Mucosa of gallbladder (tissue), 1 donor: ENCODE measurements around the gene RSRC1. TPM values are rescaled to one million over a fixed set of nuclear protein-coding genes. Genes with fewer than 3 reads are reported as not detected.
"Not testable (repeated sequence)": the region's sequence is repeated elsewhere in the genome, so short reads cannot be mapped to it uniquely, and the experiment has no call there.

ENCODE experiments used
- DNase-seq: peaks from one replicate; pipeline ENCODE4 v3.0.0-alpha.2; 2020; ENCODE audit warnings: low spot score
- total RNA-seq: library from RNA; stranded (reverse); gene quantifications from one replicate; pipeline ENCODE4 v1.2.1, GENCODE V29; 2021
- donor health status: DM: no; HTN: no; CAD: no.

The RSRC1 gene
- total RNA-seq, 1 donor from 2014 or later: 30.4 TPM

DNA sequence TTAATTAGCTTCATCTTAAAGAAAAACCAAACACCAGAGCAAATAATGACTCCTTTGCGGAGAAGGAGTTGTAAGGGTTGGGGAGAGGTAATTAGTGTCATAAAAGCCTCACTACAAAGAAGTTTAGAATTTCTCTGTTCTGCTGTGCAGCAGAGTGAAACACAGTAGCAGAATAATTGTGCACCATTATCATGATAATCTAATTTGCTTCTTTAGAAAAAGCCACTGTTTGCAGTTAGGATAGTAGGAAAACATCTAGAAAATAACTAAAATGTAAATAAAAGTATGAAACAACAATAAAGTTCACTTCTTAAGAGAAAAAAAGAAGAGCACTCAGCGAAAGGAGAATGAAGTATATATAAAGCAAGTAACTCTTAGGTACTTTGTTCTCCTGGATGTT is 9.2 kb upstream of the RSRC1 start:
- DNase-seq: no peak

DNA sequence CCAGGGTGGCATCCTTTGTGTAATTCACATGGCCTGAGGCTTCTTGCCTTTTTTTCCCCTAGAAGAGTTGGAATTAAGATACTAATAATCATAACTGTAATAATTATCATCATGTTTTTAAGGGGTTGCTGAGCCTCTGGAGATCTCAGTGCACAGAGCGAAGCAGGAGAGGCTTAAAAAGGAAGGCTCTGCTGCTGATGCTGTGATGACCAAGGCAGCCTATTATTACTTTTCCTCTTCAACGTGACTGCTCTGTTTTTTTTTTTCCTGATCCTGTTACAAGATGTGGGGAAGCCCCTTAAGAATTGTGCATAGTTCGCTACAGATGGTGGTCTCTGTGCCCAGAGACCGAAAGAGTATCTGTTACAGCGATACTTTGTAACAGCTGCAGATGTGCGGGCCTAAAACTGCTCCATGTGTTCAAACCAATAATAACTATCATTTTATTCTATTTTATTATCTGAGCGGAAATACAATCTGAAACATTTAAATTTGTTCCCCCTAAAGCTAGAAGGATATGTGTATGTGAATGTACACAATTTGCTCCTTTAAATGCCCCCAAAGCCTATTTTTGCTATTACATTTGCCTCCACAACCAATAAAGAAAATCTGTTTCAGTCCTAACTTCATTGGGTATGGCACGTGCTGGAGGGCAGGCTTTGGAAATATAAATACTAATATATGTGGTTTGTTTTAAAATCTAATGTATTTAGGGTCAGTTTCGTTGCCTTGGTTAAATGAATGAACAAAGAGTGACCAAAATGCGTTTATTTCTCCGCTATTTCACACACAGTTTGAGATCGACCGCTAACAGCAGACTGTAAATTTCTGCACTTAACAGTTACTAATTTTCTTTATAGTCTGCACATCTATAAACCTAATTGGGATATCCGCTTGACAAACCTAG is 8.3 kb upstream of the RSRC1 start:
- DNase-seq: no peak

DNA sequence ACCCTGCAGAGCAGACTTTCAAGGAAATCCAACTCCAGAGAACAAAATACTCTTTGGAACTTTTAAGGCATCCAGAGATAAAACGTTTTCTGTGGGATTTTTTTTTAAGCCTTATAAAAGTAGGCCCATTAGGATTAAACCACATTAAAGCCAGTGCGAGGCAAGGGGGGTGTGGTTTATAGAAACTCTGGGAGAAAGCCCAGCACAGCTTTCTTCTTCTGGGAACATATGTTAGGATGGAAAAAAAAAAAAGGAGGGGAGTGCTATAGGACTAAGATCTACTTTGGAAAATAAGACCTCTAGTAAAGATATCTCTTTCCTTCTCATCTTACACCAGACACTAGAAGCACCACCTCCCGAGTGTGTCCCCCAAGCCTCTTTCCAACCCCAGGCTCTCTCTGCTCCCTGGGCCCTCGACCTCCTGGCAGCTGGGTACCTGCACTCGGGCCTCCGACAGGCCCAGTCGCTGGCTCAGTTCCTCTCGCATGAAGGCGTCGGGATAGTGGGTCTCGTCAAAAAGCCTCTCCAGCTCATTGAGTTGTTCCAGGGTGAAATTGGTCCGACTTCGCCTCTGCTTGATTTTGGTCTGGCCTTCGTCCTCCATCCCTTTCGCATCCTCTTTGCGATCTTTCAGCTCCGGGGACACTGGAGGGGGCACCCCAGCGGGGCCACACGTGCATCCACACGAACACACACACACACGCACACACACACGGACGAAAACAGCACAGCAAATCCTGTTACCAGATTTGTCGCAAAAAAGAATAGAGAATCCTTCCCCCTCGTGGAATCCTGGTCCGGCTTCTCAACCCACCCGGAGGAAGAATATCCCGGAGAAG is 7.4 kb upstream of the RSRC1 start:
- no peak for DNase-seq

DNA sequence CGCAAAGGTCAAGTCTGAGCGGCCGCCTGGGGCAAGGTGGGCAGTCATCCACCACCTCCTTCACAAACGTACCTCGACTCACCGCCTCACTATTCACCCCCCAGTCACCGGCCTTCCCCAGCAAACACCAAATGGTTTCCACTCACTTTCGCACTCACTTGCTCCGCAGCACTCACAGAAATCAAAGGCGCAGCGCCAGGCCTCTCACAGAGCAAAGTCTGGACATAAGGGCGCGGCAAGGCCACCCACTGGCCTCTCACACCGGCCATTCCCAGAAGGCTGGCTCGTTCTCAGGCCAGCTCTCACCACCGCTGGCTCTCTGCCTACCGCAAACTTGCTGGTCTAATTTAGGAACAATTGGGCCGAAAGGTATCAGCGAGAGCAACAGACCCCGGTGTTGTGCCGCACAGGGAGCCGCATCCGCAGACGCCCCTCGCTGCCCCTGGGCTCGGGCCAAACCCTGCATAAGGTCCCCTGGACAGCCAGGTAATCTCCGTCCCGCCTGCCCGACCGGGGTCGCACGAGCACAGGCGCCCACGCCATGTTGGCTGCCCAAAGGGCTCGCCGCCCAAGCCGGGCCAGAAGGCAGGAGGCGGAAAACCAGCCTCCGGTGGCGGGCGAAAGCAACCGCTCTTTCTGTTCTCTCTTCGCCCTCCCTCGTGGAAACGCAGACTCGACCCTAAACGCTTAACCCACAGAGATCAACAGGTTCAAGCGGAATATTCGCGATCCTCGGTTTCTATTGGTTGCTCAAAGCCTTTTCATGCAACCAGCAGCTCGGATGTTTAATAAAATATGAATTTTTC is 6.6 kb upstream of the RSRC1 start:
- DNase-seq: no peak

DNA sequence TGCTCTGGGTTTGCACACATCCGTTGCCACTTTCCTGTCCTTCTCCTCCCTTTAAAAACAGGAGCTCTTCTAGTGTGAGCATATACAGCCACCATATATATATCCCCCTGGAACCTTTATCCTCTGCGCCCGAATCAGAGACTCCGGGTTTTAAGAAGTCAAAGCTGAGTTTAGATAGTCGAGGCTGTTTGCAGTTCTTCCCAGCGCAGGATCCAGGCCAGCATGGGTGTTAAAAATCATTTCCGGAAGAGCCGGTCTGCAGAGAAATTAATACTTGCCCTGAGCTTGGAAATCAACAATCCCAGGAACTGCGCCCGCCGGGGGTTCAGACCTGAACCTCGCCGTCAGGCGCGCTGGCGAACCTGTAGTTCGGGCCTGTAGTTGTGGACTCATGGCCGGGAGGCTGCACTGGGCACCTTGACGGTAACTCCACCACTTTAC is 6.0 kb upstream of the RSRC1 start:
- no peak for DNase-seq

DNA sequence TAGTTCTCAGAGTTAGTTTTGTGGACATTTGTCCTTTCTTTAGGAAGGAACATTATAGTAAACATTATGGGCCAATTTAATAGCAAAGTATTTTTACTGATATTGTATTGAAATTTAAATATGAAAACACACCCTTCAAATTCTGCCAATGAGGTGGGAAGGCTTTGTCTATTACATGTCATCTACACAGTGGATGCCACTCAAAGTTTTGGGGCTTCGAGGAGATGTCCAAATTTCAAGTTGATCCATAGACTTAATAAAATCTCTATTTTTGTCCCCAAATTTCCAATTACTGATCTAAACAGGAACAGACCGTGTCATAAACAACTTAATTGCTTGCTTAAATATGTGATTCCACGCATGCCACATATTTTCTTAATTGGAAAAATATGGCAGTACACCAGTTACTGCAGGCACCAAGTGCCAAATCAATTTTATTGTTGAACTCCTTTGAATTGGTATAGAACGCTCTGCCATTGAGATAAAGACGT is 5.4 kb upstream of the RSRC1 start:
- no peak for DNase-seq

DNA sequence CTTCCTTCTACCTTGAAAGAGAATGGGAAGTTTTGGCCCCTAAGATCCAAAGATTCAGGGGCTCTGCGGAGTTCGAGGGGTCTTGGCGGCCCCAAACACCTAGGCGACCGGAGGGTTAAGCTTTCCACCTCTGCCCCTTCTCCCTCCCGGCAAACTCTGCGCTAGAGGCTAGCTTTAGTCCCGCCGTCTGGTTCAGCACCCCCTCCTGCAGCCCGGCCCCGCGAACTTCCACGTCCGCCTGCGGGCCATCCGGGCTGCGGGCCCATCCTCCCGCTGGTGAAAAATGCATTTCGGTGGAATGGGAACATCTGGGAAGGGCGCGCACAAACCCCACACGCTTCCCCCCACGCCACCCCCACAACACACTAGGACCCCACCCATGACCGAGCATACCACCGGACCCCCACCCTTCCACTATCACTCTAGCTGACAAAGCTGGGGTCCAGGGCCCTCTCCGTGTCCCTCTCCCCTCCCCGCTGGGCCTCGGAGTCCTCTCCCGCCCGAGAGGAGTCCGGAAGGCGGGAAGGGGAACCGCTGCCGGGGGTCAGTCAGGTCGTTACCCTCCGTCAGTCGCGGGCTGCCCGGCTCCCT is 4.7 kb upstream of the RSRC1 start:
- DNase-seq: no peak

DNA sequence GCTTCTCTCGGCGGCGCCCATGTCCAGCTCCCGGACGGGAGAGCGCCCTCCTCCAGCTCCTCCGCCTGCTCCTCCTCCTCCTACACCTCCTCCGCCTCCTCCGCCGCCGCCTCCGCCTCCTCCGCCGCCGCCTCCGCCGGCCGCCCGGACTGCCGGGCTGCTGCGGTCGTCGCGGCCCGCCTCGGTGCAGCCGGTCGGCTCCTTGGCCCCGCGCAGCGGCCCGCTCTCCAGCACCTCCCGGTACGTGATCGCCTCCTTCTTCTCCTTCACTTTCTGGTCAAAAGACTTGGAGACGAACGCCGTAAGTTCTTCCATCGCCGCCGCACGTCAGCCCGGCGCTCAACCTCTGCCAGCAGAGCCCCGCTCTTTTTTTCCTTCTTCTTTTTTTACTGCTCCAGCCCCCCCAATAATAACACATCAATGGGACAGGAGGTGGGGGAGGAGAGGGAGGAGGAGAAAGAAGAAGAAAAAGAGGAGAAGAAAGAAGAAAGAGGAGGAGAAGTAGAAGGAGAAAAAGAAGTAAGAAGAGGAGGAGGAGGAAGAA is 4.1 kb upstream of the RSRC1 start:
- no peak for DNase-seq

DNA sequence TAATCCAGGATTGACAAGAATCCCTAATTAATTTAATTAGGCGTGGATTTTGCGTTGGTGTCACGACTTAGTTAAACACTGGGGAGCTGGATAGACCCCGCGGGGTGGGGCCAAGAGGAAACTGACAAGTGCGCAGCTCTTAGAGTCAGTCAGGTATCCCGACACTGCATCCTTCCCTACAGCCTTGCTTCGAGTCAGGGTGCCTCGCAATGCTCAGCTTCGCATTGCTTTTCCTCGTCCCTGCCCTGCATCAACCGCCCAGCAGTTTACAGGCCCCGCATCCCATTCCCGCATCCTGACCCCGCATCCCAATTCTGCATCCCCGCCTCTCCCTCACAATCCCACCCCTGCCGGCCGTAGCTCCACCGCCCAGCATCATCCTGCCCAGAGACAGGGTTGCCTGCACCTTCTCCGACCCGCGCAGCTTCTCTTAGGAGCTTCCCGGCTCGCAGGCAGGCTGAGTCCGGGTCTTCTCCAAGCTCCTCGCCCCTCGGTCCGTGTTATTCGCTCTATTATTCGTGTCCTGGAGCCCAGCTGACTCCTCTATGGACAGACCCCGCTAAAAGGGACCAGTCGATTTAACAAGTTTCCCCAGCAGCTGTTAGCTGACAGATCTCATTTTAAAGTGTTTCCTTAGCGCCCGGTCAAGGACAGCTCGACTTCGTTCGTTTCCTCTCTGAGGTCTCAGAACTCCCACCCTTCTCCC is 3.0 kb upstream of the RSRC1 start:
- no peak for DNase-seq

DNA sequence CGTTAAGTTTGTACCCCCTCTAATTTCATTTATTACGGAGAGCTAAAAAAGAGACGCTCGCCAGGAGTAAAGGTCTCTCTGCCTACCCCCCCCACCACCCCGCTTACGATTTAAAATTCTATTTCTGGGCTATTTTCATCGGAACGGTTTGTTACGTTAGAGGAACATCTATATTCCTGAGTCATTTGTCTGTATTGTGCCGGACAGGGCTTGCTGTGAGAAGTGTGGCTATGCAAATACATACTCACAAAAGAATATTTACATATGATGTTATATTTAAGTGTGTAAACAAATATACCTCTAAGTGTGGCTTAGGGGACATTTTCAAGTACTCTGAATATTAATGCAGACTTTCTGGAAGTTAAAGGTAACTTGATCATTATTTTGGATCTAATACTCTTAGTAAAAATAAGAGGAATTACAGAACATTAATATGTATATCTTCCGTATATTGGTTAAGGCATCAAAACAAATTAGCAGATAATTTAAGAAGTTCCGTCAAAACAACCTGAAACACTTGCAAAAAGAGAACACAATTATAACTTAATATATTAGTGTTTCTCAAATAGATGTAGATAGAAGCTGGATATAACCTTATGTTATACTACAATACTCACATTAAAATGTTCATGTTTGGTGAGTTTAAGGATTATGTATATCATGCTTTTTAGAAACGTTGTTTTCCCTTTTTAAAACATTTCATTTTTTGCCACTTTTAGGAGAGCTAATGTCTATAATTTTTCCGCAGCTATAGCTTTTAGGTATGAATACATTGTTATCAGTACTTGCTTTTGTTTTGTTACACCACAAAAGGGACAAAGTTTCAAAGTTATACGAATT is 2.1 kb upstream of the RSRC1 start:
- DNase-seq: no peak

DNA sequence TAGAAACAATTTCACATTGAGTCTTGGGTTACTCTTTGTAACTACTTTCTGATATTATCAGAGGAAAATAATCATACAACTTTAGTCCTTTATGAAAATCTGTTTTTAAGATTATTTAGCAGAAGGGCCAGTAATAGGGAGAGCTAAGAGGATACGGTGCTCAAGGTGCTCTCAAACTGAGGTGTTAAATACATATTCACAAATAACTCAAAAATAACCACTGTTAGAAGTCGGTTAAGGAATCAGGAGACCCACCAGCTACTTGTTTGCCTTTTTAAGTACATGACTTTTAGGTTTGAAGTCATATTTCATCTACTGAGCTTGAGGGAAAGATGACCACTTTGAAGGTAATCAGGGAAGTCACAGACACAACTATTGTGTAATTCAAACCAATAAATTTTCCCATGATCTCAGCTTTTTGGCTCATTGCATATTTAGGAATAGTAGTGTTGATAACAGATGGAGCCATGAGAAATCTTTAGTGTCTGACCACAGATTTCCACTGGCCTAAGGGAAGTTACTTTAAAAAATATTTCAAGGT is 1.4 kb upstream of the RSRC1 start:
- no peak for DNase-seq

DNA sequence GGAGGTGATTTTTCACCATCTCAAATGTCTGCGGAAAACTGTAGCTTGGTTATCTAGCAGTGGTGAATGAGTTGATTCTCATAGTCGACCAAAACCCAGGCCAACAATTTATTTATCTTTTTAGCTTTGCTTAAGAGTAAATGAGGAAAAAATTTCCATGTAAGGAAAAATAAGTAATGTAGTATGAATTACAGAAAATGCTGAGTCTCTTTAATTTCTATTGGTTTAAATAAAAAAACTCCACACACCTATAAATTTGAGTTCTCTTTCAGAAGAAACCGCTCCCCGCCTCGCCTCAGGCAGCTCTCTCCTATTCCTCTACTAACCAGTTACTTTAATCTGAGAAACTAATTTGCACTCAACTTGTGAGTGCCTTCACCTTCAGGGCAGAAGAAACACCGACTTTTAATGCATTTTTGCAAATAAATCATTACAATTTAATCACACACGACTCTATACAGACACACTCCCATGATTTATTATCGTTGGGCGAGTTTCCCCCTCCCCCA is 540 bp upstream of the RSRC1 start:
- DNase-seq: no peak

DNA sequence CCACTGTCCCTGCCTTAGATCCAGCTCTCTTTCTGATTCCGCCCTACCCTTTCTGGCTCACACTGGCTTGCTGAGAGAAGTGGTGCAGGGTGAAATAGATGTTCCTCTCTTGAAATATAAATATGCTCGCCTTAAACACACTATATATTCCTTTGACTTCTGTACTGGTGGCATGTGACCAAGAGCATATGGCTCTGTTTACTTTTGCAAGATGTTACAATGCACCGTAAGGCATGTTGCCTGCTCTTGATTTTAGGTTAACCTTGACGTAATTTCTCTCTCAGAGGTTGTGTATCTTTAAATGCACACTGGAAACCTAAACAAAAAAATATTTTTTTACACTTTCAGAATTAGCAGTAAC is 749 bp downstream of the RSRC1 start:
- DNase-seq: no peak

DNA sequence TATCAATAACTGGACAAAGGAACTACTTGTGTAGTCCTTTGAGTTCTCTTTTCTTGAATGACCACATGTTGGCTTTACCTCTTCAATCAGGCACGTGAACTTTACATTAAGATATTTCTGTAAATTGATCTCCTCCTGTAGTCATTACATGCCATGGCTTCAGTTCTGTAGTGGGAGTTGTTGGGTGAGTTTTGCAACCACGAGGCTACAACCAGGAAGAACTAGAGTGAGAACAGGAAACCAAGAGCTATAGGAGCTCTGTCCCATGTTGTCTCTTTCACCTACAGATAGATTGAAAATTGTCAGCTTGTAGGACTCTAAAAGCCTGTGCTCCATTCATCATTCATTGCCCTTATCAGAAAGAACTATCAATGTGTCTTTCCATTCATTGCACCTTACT is 2.0 kb downstream of the RSRC1 start:
- DNase-seq: no peak

DNA sequence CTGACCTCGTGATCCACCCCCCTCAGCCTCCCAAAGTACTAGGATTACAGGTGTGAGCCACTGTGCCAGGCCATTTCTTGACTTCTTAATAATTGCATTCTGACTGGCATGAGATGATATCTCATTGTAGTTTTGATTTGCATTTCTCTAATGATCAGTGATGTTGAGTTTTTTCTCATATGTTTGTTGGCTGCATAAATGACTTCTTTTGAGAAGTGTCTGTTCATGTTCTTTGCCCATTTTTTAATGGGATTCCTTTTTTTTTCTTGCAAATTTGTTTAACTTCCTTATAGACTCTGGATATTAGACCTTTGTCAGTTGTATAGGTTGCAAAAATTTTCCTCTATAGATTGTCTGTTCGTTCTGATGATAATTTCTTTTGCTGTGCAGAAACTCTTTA is 3.7 kb downstream of the RSRC1 start:
- not testable (repeated sequence) for DNase-seq

DNA sequence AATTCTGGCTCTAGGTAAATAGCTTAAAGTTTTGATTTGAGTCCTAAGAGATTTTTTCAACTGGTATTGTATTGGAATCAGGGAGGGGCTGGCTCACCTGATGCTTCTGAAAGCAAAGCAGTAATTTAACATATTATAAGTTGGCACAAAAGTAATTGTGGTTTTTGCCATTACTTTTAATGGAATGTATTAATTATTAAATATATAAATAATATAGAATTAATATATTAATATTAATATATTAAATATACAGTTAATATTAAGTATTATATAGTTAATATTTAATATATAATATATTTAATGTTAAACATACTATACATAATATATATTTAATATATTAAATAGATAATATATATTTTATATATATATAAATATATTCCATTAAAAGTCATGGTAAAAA is 10.4 kb downstream of the RSRC1 start:
- DNase-seq: no peak

DNA sequence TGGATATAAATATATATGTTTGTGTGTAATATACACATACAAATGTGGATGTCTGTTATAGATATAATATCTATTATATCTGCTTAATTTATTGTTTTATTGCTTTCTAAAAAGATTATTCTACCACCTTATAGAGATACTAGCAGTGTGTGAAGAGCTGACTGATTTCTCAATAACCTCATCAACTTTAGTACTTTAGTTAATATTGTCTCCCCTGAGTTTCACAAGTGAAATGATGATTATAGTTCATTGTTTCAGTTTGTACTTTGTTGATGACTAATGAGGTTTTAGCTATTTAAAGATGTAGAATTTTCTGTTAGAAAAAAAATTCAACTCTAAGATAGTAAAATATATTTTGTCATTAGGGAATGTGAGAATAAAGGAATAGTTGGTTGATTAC is 11.4 kb downstream of the RSRC1 start:
- DNase-seq: no peak

DNA sequence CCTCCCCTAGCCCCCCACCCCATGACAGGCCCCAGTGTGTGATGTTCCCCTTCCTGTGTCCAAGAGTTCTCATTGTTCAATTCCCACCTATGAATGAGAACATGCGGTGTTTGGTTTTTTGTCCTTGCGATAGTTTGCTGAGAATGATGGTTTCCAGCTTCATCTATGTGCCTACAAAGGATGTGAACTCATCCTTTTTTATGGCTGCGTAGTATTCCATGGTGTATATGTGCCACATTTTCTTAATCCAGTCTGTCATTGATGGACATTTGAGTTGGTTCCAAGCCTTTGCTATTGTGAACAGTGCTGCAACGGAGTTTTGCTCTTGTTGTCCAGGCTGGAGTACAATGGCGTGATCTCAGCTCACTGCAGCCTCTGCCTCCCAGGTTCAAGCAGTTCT is 12.8 kb downstream of the RSRC1 start:
- DNase-seq: not testable (repeated sequence)
